SKM-1 treated with dmso at 0.1 percent for 144 hours (cell line): Measurements from ENCODE around the gene IL1RAPL2.

Experiments used
- DNase-seq: peaks from one replicate; lab custom pipeline; 2025; ENCODE audit not compliant: unreplicated experiment; lab: John Stamatoyannopoulos, UW

IL1RAPL2 gene

DNA sequence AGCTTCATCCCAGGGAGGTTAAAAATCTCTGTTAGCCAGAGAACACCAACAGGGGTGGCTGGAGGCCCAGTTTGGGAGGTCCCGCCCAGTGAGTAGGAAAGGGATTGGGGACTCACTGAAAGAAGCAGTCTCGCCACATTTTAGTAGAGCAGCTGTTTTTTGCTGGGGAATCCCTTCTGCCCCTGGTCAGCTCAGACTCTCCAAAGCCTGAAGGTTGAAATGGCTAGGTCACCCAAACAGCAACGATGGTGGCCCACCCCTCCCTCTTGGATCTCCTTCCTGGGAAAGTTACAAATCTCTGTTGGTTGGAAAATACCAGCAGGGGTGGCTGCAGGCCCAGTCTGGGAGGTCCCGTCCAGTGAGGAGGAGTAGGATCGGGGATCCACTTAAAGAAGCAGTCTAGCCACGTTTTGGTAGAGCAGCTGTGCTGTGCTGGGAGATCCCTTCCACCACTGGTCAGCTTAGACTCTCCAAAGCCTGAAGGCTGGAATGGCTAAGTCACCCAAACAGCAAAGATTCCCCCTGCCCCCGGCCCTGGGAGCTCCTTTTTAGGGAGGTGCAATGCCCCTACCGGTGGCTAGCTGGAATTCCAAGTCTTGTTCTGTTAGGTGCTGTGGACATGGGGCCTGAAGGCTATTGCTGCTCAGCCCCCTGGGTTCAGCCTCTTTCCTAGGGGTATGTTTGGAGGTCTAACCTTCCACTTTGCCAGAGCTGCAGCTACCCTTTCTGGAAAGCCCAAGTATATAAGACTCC is 694.5 kb downstream of the IL1RAPL2 start:
- DNase-seq, result no peak

- no peak for DNase-seq
Observed at GRCh38 chrX:105263171-105263570, 697.2 kb downstream of the IL1RAPL2 start.

DNA sequence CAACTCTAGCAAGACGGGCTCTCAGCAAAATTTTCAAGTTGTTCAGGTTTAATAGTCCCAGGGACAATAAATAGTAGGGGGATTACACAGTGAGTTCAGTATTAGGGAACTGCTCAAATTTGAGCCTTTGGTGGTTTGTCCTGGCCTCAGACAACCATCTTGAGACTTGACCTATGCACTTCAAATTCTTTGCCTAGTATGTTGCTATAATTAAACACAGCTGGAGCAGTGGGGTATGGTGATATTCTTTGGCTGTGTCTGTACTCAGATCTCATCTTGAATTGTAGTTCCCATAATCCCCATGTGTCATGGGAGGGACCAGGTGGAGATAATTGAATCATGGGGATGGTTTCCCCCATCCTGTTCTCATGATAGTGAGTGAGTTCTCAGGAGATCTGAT is 697.8 kb downstream of the IL1RAPL2 start:
- DNase-seq, result no peak

DNA sequence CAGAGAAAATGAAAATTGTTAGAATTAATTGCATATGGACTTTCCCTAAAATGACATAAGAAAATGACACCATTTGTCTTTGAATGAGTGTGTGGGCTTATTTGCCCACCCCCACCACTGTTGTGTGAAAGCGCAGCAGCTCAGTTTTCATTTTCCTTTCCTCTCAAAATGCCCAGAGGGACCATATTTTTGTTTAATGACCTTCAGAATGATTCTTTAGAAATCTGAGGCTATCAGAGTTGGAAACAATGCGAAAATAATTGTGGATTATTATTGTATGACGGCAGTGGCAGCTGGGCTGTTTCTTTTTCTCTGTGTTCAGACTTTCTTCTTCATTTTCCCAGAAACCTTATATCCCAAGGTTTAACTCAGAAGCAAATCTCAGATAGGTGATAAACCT is 699.1 kb downstream of the IL1RAPL2 start:
- no peak for DNase-seq

- DNase-seq, result no peak
Observed at GRCh38 chrX:105266456-105266855, 700.5 kb downstream of the IL1RAPL2 start.

DNA sequence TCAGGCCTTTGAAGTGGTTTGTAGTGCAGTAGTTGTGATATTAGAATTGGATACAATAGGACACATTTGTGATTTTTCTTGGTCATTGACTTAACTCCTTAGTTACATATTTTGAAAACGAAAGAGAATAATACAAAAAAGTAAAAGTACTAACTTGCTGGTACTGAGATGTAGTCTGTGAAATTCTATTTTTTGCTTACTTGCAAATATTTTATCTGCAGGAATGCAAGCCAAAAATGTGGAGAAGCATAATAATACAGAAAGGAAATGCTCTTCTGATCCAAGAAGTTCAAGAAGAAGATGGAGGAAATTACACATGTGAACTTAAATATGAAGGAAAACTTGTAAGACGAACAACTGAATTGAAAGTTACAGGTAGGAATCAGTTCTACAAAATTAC is 701.2 kb downstream of the IL1RAPL2 start:
- DNase-seq, result no peak

DNA sequence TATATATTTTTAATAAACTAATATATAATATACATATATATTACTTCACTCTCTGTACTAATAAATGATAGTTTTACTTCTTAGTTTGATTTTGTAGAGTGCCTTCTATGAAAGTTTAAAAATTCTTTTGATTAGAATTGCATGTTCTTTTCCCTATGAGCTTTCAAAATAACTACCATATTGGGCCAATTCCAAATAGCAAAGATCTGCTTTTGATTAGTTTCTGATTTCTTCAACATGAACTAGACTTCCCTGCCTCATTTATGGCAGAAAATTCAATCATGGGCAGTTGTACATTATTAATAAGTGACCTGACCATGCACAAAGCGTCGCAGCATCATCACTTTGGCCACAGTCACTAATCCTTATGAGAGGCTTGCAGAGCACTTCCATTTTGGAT is 703.4 kb downstream of the IL1RAPL2 start:
- DNase-seq, result no peak

- DNase-seq, result no peak
Observed at GRCh38 chrX:105273326-105273725, 707.3 kb downstream of the IL1RAPL2 start.

DNA sequence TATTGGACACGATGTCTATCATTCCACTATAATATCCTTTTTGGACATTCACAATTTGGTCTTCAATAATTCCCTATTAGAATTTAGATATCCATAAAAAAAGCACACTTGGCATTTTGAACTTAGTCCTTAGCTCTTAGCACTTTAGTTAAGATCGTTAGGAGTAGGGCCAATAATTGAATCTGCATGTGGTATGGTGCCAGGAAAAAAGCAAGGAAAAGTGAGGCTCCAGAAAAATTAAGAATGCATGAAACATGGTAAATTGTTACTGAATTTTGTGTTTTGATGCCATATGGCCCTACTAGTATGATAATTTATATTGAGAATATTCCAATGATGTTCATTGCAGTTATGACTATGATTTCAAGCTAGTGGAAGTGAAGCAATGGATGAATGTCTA is 708.1 kb downstream of the IL1RAPL2 start:
- DNase-seq, result no peak

DNA sequence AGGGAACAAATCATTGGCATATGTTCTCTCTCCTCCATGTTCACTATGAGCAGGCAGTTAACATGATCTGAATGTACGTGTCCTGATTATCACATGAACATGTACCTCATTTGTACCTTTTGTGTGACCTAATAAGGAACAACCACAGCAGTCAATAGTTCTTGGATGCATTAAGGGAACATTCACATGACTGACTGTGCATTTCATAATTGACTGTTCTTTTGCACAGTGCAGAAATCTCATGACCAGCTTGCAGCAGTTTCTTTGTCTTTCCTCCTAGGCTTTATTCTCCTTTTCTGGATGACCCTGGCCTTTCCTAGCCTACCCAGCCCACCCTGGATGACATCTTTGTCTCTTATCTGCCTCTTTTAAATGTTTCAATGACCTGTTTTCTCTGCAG is 711.1 kb downstream of the IL1RAPL2 start:
- no peak for DNase-seq

DNA sequence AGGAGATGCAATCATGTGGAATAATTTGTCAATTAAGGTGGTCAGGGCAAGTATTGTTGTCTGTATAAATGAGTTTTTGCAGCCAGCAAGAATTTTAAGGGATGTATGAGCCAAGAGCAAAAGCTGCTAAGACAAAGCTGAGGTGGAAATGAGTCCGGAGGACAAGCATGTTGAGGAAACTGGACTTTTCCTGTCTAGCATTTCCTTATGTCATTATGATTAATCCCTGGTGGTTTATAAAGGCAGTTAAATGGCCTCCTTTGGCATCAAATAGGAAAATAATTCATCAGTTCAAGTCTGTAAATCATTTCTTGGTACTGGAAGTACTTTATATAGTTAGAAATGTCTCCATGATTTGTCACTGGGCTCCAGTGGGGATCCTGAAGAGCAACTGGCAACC is 716.1 kb downstream of the IL1RAPL2 start:
- DNase-seq, result no peak

DNA sequence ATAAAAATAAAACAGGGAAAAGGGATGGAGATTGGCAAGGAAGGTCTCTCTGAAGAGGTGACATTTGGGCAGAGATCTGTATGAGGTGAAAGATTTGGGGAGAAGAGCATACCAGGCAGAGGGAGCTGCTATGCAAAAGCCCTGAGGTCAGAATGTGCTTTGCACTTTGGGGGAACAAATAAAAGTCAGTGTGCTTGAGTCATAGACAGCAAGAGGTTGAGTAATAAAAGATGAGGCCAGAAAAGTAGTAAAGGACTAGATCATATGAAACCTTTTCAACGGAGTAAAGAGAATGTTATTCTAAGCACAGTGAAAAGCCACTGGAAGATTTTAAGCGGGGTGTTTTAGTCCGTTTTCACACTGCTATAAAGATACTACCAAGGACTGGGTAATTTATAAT is 731.0 kb downstream of the IL1RAPL2 start:
- DNase-seq, result no peak

DNA sequence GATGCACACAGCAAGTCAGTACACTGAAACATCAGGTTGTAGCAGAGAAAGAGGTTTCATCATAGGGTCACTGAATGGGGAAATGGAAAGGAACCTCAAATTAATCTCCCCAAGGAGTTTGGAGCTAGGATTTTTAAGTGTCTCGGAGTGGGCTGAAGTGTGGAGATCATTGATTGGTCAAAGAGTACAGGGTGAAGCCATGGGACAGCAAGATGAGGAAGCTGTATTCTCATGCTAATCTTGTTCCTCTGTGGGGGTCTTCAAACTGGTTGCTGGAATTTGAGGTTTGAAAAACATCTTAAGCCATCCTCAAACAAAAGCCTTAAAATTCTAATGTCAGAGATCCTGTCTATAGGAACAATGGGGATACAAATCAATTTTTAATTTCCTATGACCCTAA is 733.3 kb downstream of the IL1RAPL2 start:
- no peak for DNase-seq

- no peak for DNase-seq
Observed at GRCh38 chrX:105302246-105302645, 736.2 kb downstream of the IL1RAPL2 start.

GRCh38 chrX:105307762-105308161 is 741.8 kb downstream of the IL1RAPL2 start:
- DNase-seq, result no peak

DNA sequence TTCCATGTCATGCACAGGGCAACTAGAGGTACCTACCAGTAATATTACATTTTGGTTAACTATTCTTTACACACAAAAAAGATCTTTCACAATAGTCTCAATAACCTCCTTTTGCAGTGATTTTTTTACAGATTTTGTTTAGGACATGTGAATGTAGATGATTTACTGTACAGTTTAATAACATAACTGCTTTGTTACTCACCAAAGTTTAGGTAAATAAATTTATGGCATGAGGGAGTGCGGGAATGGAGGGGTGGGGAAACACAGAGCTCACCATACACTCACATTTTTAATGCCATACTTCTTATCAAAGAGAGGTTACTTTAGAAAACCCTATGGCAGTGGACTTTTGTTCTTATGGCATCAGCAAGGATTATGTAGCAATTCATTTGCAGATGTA is 747.6 kb downstream of the IL1RAPL2 start:
- DNase-seq, result no peak

DNA sequence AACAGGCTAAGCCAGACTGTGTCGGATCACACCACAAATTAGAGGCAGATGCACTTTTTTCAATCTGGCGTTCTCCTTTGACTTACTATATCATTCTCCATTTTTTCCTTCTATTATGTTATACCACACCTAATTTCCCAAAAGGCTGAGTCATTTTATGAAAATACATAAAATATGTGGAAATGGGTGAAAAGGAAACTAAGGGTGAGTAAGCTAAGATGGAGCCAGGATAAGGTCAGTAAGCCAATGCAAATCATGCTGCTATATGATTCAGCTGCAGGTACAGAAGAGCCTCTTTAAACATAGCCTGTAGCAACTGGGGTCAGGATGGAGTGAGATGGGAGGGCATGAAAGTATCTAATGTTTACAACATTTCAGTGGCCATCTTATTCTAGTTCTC is 748.5 kb downstream of the IL1RAPL2 start:
- no peak for DNase-seq

DNA sequence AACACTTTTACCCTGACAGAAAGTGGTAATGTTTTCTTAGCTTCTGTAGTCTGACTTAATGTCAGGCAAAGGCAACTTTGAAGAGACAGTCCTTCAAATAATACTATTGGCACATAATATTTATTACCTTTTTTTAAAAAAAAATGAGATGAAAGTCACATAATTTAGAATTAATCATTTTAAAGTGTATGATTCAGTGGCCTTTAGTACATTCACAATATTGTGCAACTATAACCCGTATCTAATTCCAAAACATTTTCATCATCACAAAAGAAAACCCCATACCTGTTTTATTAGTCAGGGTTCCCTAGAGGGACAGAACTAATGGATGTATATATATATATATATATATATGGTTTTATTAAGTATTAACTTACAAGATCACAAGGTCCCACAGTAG is 749.2 kb downstream of the IL1RAPL2 start:
- DNase-seq, result no peak

DNA sequence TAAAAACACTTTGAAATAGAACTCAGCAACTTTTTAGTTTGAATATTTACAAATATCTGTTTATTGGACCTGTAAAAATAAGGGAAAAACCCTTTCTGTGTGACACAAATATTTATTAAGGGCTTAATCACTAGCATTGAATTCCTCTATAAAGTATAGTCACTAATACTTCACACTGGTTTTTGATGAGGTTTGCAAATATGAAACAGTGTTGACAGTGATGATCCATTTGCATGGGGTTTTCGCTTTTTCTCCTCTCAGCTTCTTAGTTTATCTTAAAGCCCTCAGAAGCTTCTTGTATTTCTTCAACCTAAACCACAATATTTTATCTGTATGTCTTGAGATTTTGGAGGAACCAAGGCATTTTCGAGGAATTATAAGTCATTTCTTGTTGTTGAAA is 751.1 kb downstream of the IL1RAPL2 start:
- DNase-seq, result no peak

DNA sequence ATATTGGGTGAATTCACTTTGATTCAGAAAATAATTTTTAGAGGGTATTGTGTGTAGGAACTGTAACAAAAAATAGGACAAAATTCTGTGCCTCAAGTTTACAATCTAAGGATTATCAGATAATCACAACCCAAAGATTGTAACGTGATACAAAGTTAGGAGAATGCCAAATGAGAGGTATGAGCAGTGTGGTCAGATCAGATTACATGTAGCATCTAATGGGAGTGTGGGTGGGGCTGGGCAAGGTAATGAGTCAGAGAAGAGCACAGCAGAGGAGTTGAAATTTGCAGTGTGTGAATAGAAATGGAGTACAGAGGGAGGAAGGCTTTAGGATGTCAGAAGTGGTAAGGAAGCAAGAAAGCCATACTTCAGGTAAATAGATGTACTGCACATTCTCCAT is 757.9 kb downstream of the IL1RAPL2 start:
- no peak for DNase-seq

- no peak for DNase-seq
Observed at GRCh38 chrX:105328773-105329172, 762.8 kb downstream of the IL1RAPL2 start.

DNA sequence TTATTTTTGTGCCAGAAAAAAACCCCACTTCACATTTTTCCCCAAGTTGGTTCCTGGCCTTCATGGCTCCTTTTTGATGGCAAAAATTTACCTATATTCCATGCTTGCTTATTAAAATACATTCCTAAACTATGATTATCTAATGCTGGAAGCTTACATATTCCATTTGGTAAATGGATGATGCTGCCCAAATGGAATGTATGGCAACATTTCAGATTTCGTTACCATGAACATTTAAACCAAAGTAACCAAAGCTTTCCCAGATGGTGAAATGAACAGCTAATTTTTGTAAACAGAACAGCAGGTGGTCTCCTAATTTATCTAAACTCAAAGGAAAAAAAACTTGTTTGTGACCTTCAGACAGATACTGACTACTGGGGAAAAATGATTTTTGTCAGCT is 765.2 kb downstream of the IL1RAPL2 start:
- no peak for DNase-seq

DNA sequence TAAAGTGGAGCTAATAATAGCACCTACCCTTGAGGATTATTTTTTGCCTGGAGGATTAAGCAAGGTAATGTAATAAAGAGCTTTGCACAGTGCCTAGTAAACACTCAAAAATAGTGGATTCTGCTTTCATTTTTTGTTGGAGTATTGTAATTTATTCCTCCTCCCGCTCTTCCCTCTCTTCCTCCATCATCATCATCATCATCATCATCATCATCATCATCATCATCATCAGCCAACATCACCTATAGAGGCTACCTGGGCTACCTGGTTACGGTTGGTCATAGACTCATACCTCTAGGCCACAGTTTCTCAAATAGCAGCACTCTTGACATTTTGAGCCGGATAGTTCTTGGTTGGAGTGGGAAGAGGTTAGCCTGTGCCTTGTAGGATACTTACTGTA is 781.4 kb downstream of the IL1RAPL2 start:
- no peak for DNase-seq
